Hair follicular keratinocyte (primary cell): ENCODE measurements around the gene RNASE1. TPM values are rescaled to one million over a fixed set of nuclear protein-coding genes. Genes with fewer than 3 reads are reported as not detected.

Experiments used
- total RNA-seq: library from RNA; depleted of rRNA; stranded (reverse); fragments of >200 nt; gene quantifications from 2 replicates; pipeline ENCODE4 v1.2.3, GENCODE V29; 2015

RNASE1 gene
- not detected in 2 replicates for total RNA-seq

GRCh38 chr14:20802341-20803084, at the start of gene RNASE1:
RNASE1 (minus strand) TSS chr14:20802844; CDS start chr14:20802068, 776 bp downstream.

Other genes with a start within 250 kb of the RNASE1 start
- gene RNASE9, start 241.8 kb downstream of the RNASE1 start, total RNA-seq = not detected in 2 replicates
- gene RNASE11, start 214.8 kb downstream of the RNASE1 start, total RNA-seq = not detected in 2 replicates
- not detected in 2 replicates for gene RNASE12, start 211.5 kb downstream of the RNASE1 start, total RNA-seq
- not detected in 2 replicates for gene OR6S1, start 161.2 kb downstream of the RNASE1 start, total RNA-seq
- 4.0 and 10.7 TPM in 2 replicates for gene RNASE4, start 118.3 kb downstream of the RNASE1 start, total RNA-seq
- 5.5 and 10.1 TPM in 2 replicates for gene ANG, start 114.1 kb downstream of the RNASE1 start, total RNA-seq
- gene EDDM3A, start 57.0 kb downstream of the RNASE1 start, total RNA-seq = not detected in 2 replicates
- not detected in 2 replicates for gene EDDM3B, start 34.4 kb downstream of the RNASE1 start, total RNA-seq
- not detected in 2 replicates for gene RNASE6, start 21.6 kb downstream of the RNASE1 start, total RNA-seq
- gene RNASE3, start 88.5 kb upstream of the RNASE1 start, total RNA-seq = not detected in 2 replicates
- gene RNASE2, start 152.6 kb upstream of the RNASE1 start, total RNA-seq = not detected in 2 replicates
- 81.8 and 83.8 TPM in 2 replicates for gene METTL17, start 187.1 kb upstream of the RNASE1 start, total RNA-seq
- 0.15 and 0.31 TPM in 2 replicates for gene SLC39A2, start 196.4 kb upstream of the RNASE1 start, total RNA-seq
- 2.8 and 7.8 TPM in 2 replicates for gene NDRG2, start 222.2 kb upstream of the RNASE1 start, total RNA-seq
- gene TPPP2, start 227.4 kb upstream of the RNASE1 start, total RNA-seq = not detected in 2 replicates
- gene RNASE13, start 232.0 kb upstream of the RNASE1 start, total RNA-seq = not detected in 2 replicates
- 5.5 and 22.4 TPM in 2 replicates for gene RNASE7, start 239.5 kb upstream of the RNASE1 start, total RNA-seq